GM21717 (cell line): ENCODE measurements around the gene KCND3.
"Not testable (repeated sequence)": the region's sequence is repeated elsewhere in the genome, so short reads cannot be mapped to it uniquely, and the experiment has no call there.

Source experiments
- ATAC-seq: cut with Tn5 transposase; IDR thresholded peaks from one replicate; pipeline ENCODE4 v1.9.1; 2021; ENCODE audit warnings: mild to moderate bottlenecking, moderate library complexity; ENCODE audit not compliant: unreplicated experiment

The KCND3 gene

GRCh38 chr1:111747947-111748346, 241.5 kb downstream of the KCND3 start:
- no peak for ATAC-seq

GRCh38 chr1:111747282-111747734, 242.2 kb downstream of the KCND3 start:
- ATAC-seq = peak; percentile 48

DNA sequence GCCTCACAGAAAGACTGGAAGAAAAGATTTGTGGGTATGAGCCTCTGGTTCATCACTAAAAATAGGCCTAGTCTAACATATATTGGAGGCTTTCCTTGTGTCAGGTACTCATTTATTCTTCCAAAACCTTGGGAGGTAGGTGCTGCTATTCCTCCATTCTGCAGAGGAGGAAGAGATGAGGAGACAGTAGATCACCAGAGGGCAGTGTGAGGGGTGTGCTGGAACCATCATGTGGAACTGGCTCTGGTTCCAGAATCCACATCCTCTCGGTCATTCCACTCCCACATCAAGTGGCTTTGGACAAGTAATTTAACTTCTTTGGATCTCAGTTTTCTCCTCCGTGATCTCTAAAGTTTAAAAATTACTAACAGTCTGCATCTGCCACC, 242.9 kb downstream of the KCND3 start:
- no peak for ATAC-seq

GRCh38 chr1:111745675-111746613, 243.5 kb downstream of the KCND3 start:
- no peak for ATAC-seq

- no peak for ATAC-seq
Observed at GRCh38 chr1:111743679-111744101, 245.8 kb downstream of the KCND3 start.

GRCh38 chr1:111742938-111743549, 246.4 kb downstream of the KCND3 start:
- no peak for ATAC-seq

DNA sequence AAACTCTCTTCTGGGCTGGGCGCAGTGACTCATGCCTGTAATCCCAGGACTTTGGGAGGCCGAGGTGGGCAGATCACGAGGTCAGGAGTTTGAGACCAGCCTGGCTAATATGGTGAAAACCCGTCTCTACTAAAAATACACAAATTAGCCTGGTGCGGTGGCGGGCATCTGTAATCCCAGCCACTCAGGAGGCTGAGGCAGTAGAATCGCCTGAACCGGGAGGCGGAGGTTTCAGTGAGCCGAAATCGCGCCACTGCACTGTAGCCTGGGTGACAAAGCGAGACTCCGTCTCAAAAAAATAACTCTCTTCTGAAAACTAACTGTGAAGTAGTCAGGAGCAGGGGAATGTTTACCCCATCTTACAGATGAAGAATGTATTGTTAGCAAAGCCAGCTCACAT, 247.2 kb downstream of the KCND3 start:
- not testable (repeated sequence) for ATAC-seq

GRCh38 chr1:111739925-111740765, 249.3 kb downstream of the KCND3 start:
- ATAC-seq = no peak

- peak; percentile 79 for ATAC-seq
Observed at GRCh38 chr1:111739194-111739924, 250.1 kb downstream of the KCND3 start, which contains the start of gene INKA2. Gene INKA2 (minus strand): TSS chr1:111739395. CDS start chr1:111739242, 153 bp downstream.

- peak; percentile 40 for ATAC-seq
Observed at GRCh38 chr1:111738436-111739193, 250.9 kb downstream of the KCND3 start.

- no peak for ATAC-seq
Observed at GRCh38 chr1:111738133-111738435, 251.4 kb downstream of the KCND3 start.

- no peak for ATAC-seq
Observed at GRCh38 chr1:111737216-111738132, 252.0 kb downstream of the KCND3 start.

GRCh38 chr1:111736548-111737215, 252.8 kb downstream of the KCND3 start:
- no peak for ATAC-seq

GRCh38 chr1:111735858-111736544, 253.5 kb downstream of the KCND3 start:
- no peak for ATAC-seq

GRCh38 chr1:111735321-111735720, 254.1 kb downstream of the KCND3 start:
- ATAC-seq = no peak

- ATAC-seq = no peak
Observed at GRCh38 chr1:111734856-111735255, 254.6 kb downstream of the KCND3 start.

DNA sequence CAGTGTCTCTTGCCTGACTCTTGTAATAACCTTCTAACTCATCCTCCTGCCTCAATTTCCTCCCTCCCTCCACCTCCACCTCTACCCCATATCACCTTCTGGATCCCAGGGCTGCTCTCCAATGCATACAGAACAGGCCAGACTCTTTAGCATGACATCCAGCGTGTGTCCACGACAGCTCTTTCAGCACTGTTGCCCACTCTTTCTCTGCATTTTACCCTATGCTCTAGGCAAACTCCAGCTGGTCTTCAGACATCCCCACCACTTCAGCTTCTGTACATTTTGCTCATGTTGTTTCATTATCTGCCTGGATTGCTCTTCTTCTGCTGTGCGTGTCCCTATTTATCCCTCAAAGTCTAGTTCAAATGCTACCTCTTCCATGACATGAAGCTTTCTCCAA, 255.0 kb downstream of the KCND3 start:
- ATAC-seq = no peak

- ATAC-seq = no peak
Observed at GRCh38 chr1:111733992-111734341, 255.5 kb downstream of the KCND3 start.
